HG02798 (cell line): ENCODE results near the gene HPCA.
"Not testable (repeated sequence)": the region's sequence is repeated elsewhere in the genome, so short reads cannot be mapped to it uniquely, and the experiment has no call there.

Experiments used
- ATAC-seq: cut with Tn5 transposase; IDR thresholded peaks from one replicate; pipeline ENCODE4 v1.9.1; 2021; ENCODE audit warnings: mild to moderate bottlenecking; ENCODE audit not compliant: unreplicated experiment, poor library complexity

The HPCA gene

GRCh38 chr1:32900956-32901822 is 14.9 kb downstream of the HPCA start, which contains the start of gene TMEM54:
TSS of gene TMEM54 (minus strand) at chr1:32901389. CDS start at chr1:32901238, 151 bp downstream.
- no peak for ATAC-seq

- no peak for ATAC-seq
Measured at GRCh38 chr1:32901823-32902534, 15.7 kb downstream of the HPCA start.

- no peak for ATAC-seq
Measured at GRCh38 chr1:32902535-32902920, 16.2 kb downstream of the HPCA start.

DNA sequence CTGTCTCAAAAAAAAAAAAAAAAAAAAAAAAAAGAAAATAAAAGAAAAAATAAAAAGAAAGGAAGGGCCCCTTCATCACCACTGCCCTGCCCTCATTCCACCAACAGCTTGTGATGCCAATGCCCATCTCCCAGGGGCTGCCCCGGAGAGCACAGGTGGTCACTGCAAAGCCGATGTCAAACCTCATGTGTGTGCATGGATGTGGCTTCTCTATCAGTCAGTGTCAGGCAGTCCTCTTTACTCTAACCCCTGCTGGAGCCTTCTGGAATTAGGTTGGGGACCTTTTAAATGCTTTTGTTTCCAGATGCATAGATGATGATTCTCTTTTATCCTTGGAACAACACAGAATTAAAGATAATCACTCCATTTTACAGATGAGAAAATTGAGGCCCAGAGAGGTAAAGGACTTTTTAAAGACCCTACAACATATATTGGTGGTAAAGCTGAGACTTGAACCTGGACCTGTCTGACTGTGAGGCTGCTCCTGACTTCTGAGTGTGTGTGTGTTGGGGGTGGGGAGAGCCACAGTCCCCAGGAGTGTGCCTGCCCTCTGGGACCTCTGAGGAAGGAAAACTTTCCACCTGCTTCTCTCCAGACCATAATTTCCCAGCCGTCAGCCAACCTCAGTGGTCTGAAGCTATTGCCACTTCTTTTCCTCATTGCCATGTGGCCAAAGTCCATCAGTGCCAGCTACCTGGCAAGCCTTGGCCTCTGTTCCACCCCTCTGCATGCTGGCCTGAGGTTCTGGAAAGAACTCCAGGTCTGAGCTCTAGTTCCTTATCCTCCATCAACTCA is 17.9 kb downstream of the HPCA start:
- no peak for ATAC-seq

GRCh38 chr1:32904797-32905196 is 18.5 kb downstream of the HPCA start:
- ATAC-seq: no peak

DNA sequence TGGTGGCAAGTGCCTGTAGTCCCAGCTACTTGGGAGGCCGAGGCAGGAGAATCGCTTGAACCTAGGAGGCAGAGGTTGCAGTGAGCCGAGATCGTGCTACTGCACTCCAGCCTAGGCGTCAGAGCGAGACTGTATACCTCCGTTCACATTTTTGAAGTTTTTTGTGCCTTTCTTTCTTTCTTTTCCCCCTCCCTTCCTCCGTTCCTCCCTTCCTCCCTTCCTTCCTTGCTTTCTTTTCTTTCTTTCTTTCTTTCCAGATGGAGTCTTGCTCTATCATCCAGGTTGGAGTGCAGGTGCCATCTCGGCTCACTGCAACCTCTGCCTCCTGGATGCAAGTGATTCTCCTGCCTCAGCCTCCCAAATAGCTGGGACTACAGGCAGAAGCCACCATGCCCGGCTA is 19.3 kb downstream of the HPCA start:
- ATAC-seq: not testable (repeated sequence)

GRCh38 chr1:32906654-32907053 is 20.4 kb downstream of the HPCA start:
- no peak for ATAC-seq

DNA sequence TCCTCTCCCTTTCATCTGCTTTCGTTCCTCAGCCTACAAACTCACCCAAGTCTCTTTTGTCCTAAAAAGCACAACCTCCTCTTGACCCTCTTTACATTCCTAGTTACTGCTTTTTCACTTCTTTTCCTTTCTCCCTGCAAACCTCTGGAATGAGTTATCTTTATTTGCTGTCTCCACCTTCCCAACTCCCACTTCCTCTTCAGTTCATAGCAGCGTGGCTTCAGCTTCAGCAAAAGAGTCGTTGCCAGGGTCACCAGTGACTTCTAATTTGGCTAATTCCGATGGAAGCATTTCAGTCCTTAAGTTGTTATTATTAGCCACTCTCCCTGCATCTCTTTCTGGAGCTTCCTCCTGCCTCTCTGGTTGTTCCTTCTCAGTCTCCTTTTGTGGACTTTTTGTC is 21.1 kb downstream of the HPCA start:
- no peak for ATAC-seq

GRCh38 chr1:32910319-32910718 is 24.0 kb downstream of the HPCA start:
- no peak for ATAC-seq

DNA sequence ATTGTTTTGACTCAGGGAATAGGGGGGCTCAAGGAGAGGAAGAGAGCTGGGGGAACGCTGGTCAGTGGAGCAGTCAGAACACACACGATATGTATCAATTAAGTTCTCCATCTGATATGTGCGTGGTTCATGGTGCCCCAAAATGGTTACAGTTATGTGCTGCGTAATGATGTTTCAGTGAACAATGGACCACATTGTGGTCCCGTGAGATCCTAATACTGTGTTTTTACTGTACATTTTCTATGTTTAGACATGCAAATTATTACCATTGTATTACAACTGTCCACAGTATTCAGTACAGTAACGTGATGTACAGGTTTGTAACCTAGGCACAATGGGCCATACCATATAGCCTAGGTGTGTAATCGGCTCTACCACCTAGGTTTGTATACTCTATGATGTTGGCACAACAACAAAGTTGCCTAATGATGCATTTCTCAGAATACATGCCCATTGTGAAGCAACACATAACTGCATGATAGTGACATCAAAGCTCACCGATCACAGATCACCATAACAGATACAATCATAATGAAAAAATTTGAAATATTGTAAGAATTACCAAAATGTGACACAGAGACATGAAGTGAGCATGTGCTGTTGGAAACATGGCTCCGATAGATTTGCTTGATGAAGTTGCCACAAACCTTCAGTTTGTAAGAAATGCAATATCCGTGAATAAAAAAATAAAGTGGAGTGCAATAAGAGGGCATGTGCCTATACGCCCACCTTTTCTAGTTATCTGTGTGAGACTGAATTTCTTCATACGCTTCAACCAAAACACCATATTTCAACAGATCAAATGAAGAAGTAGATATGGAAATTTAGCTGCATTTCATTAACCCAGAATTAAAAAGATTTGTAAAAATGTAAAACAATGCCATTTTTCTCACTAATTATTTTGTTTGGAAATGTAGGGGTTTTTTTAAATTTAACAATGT is 29.7 kb downstream of the HPCA start:
- ATAC-seq: no peak

DNA sequence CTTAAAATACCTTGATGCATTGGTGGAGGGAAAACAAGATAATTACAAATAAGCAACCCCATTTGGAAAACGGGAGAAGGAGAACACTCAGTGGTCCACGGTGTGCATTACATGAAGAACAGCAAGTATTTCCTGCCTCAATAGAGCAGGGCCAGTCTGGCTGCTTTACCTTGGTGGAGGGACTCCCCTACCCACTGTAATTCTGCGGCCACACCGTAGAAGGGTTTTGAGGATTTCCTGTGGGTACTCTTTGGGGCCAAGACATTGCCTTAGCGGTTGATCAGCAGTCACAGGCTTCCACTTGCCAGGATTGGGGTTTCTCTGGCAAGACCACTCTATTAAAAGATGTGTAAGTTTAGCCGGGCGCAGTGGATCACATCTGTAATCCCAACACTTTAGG is 31.2 kb downstream of the HPCA start:
- ATAC-seq: no peak

DNA sequence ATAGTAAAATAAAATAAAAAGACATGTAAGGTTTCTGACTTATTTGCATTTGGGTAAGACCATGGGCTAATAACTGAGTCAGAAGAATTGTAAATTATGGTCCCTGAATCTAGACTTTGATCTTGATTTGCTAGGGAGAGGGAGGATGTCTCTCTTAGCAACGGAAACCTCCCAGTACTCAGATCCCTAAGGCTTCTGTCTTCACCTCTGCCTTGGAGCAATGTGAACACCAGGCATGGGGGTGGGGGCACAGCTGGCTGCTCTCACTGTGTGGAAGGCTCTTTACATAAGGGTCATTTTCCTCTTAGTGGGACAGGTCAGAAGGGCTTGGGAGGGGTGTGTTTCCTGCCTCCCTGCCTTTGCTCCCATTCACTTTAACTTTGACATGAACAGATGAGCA is 31.9 kb downstream of the HPCA start:
- no peak for ATAC-seq

GRCh38 chr1:32919811-32920733 is 33.8 kb downstream of the HPCA start:
- ATAC-seq: no peak

- ATAC-seq: no peak
Measured at GRCh38 chr1:32920833-32921232, 34.5 kb downstream of the HPCA start.

- no peak for ATAC-seq
Measured at GRCh38 chr1:32924881-32925344, 38.6 kb downstream of the HPCA start.

- ATAC-seq: no peak
Measured at GRCh38 chr1:32925403-32926162, 39.3 kb downstream of the HPCA start.

DNA sequence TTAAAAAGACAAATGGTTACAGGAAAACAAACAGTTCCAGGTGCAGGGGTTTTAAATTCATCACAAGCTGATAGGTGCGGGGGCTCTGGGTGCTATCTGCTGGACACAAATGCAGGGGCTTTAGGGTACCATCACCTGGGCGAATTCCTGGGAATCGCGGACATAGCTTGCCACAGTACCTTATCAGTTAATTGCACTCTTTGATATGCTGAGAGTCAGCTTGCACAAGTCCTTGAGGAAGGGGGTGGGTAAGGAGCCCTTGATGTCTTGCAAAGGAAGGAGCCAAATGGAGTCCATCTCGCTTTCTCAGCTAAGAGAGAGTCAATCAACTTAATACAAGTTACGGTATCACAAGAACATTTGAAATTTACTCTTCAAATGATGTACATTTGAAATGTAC is 40.3 kb downstream of the HPCA start:
- no peak for ATAC-seq

DNA sequence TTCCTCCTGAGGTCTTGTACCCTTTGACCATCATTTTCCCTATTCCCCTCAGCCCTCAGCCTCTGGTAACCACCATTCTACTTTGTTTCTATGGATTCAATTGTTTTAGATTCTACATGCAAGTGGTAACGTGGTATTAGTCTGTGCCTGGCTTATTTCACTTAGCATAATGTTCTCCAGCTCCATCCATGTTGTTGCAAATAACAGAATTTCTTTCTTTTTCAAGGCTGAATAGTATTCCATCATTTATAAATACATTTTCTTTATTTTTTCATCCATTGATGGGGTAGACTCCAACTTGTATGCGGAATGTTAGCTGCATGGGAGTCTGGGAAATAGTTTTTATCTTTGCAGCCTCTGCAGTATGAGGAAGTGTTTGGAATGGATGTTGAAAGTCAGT is 41.1 kb downstream of the HPCA start:
- ATAC-seq: no peak
